HG03139 (cell line): ENCODE results near the gene TRAPPC6A.

Experiments
- ATAC-seq: cut with Tn5 transposase; IDR thresholded peaks from one replicate; pipeline ENCODE4 v1.9.1; 2021; ENCODE audit not compliant: unreplicated experiment

TRAPPC6A gene, protein sequence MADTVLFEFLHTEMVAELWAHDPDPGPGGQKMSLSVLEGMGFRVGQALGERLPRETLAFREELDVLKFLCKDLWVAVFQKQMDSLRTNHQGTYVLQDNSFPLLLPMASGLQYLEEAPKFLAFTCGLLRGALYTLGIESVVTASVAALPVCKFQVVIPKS

DNA sequence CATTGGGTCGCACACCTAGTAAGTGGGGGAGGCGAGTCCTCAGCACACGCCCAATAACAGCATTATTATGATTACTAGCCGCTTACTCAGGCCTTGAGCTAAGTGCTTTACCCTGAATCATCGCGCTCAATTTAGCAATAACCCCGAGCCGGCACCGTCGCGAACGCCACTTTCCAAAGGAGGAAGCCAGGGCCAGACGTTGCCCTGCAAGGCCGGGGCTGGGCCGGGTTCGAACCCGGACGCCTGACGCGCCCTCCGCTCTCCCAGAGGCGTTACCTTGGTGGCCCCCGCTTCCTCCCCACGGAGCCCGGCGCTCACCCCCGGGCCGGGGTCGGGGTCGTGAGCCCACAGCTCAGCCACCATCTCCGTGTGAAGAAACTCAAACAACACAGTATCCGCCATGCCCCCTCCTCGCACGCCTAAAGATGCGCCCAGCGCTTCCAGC lies at the start of gene TRAPPC6A:
TRAPPC6A (minus strand) TSS at position 421 of the 445 bp plus-strand sequence; CDS start at position 402, 19 bp downstream.
- peak; percentile 3 for ATAC-seq

DNA sequence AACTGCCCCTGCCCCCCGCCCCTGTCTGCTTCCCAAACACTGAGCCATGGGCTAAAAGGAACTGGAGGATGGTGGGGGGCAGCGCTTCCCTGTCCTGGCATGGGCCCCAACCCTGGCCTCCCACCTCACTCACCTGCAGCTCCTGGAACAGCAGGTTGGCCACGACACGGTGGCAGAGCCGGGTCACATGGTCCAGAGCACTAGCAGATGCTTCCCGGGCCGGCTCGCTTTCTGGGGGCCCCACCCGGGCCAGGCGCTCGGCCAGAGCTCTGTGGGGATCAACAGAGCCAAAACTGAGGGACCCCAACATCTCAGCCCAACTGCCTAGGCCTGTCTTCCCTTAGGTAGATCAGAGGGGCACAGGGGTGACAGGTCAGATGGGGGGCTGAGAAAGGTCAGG lies 46.6 kb upstream of the TRAPPC6A start:
- no peak for ATAC-seq

DNA sequence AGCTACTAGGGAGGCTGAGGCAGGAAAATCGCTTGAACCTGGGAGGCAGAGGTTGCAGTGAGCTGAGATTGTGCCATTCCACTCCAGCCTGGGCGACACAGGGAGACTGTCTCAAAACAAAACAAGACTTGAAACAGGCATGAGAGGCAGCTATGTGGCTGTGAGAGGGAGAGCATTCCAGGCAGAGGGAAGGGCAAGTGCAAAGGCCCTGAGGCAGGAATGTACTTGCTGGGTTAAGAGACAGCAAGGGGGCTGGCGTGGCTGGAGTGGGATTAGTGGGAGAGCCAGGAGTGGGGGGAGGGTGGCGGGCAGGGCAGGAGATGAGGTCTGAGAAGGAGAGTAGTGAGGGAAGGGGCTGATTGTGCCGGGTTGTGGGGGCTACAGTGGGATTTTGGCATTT lies 45.8 kb upstream of the TRAPPC6A start:
- ATAC-seq = no peak

DNA sequence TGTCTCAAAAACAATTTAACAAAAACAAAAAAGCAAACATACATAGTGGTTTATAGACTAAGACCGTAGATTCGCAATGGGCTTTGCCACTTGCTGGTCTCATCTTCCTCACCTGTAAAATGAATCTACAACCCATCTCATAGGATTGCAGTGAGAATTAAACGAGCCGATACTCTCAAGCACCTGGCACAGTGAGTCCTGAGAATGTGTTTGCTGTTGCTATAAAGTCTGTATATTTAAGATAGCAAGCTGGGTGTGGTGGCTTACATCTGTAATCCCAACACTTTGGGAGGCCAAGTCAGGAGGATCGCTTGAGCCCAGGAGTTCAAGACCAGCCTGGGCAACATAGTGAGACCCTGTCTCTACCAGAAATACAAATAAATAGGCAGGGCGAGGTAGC lies 44.7 kb upstream of the TRAPPC6A start:
- ATAC-seq = no peak

DNA sequence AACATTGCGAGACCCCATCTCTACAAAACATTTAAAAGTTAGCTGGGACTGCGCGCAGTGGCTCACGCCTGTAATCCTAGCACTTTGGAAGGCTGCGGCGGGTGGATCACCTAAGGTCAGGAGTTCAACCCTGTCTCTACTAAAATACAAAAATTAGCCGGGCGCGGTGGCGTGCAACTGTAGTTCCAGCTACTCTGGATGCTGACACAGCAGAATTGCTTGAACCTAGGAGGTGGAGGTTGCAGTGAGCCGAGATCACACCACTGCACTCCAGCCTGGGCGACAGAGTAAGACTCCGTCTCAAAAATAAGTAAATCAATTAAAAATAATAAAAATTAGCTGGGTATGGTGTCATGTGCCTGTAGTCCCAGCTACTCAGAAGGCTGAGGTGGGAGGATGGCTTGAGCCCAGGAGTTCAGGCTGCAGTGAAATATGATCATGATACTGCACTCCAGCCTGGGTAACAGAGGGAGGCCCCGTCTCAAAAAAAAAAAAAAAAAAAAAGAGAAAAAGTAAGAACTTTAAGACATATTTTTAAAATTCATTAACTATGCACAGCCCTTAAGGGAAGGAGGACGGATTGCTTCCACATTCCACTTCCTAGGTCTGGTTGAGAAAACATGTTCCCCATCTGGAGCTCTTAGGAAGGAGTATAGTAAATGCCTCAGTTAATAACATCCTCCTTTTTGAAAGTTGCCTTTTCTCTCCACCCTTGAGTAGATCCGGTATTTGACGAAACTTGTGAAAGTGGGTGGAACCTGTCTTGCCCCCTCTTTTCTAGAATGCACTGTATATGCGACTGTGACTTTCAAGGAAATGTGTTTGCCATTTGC lies 41.1 kb upstream of the TRAPPC6A start:
- no peak for ATAC-seq

DNA sequence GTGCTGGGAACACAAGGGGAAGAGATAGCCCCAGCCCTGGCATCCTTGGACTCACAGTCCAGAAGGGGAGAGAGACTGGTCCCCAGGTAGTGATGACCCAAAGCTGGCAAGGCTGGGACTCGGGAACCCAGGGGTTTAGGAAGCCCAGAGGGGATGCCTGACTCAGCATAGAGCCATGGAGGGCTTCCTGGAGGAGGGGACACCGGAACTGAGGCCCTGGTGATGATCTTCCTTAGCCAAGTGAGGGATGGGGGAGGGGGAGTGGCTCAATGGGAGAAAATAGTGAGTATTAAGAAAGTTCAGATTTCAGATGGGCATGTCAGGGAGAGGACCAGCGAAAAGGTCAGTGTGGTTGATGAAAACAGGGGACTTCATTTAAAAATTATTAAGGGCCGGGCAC lies 40.4 kb upstream of the TRAPPC6A start:
- ATAC-seq = no peak

DNA sequence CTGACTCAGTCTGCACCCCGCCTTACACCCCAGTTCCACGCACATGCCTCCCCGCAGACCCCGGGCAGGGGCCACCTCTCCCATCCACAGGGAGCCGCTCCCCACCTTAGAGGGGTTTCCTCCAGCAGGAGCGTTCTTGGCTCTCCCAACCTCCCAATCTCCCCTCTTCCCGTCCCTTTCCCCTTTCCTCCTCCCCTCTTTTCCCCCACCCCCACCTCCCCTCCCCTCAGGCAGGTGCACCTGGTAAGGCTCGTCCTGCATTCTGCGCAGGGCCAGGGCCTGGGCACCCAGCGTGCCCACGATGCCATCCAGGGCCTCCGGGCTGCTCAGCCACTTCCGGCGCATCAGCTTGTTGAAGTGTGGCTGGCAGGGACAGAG lies 39.9 kb upstream of the TRAPPC6A start:
- ATAC-seq = no peak

DNA sequence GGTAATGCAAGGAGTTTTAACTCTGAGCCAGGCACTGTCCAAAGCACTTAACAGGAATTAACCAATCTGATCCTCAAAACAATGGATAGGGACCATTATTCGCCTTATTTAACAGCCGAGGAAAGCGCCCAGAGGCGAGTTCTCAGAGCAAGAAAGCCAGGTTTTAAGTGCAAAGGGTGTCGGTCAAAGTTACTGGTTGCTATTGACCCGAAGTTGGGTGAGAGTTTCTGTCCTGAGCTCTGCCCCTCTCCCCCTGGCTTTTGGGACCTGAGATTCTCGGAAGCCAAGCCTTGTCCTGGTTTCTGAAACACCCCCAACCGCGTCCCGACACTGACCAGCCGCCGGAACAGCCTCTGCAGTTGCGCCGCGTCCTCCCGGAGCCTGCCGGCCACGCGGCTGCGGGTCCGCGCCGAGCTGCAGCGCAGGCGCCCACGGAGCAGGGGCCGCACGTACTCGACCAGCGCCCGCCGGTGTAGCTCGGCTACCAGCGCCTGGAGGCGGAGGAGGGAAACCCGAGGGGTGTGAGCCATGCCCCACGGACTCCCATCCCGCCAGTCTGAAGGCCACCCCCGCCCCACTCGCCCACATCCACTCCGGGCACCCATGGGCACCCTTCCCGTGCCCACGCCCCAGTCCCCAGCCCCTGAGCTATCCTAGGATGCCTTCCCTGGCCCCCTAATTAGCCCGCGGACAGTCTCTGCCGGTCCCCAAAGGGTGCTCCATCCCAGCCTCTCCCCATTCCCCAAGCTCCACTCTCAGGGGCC lies 39.3 kb upstream of the TRAPPC6A start:
- ATAC-seq = no peak

DNA sequence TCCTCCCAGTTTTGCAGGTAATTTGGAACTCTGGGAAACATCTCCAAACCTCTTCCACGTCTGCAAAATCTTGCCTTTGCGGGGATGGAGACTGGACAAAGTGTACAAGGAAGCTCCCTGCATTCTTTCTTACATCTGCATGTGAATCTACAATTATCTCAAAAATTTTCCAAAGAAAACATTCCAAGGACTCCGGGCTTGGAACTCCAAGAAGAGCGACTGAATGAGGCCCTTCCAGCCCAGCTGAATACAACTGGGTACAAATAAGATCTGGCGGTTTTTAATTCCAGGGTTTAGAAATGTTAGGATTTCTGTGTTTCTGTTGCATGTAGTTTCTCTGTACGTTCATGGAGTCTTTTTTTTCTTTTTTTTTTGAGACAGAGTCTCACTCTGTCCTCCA lies 38.6 kb upstream of the TRAPPC6A start:
- ATAC-seq = no peak

DNA sequence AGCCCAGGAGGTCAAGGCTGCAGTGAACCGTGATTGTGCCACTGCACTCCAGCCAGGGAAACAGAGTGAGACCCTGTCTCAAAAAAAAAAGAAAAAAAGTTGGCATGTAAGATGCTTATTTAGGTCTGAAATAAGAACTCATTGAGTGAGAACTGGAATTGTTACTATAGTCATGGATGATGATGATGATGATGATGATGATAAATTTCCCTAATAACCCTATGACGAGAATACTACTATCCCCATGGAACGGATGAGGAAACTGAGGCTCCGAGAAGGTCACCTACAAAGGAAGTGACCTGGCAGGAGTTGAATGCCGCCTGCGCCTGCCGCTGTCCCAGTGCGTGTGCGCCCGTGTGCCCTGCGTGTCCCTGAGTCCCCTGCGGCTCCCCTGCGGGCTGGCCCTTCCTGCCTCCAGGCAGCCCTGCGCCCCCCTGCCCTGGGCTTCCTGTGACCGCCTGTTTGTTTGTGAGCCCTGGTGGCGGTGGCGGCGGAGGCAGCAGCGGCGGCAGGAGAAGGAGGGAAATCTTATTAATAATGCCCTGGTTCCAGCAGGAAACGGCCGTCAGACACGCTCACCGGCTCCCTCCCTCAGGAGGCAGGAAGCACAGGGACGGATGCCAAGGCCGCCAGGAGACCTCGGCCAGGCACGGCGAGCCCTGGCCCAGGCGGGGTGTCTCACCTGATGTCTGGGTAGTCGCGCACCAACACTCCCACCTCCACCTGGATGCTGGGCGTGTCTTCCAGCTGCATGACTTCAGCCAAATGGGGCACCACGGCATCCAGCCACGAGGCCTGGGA lies 37.6 kb upstream of the TRAPPC6A start:
- no peak for ATAC-seq

DNA sequence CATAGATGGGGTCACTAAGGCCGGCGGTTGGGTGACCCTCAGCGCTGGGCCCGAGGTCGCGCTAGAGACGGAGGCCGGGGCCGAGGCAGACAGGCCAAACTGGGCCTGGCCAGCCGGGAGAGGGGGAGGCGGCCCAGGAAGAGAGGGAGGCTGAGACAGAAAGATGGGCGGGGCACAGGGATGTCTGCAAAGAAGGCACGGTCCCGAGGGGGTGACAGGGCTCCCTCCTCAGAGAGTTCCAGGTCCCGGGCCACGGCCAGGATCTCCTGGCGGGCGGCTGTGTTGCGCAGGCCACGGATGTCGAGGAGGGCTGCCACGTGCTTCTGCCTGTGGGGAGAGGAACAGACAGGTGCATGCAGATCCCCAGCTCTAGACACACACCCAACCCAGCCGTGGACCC lies 35.0 kb upstream of the TRAPPC6A start:
- ATAC-seq = no peak

DNA sequence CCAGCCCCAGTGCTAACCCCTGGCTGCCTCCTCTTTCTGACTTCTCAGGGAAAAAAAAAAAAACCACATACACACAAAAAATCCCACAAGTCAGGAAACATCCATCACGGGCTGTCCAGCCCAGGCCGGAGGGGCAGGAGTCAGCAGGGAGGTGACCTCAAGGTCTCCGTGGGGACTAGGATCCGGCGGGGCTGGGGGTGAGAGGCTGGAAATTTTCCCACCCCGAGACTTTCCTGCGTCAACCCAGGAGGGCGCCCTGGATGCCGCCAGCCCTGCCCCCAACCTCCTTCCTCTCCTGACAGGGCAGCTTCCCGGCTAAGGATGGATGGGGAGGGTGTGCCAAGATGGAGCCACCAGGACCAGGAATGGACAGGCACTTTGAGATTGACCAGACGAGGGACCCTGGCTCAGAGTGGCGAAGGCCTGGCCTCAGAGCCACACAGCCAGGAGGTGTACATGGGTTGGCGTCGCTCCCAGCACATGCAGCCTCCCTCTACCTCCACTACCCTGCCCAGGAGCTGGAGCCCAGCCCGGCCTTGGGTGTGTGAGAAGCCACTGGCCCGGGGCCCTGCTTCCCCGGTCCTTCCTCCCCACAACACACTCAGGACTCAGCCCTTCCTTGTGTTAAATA lies 33.8 kb upstream of the TRAPPC6A start:
- no peak for ATAC-seq

DNA sequence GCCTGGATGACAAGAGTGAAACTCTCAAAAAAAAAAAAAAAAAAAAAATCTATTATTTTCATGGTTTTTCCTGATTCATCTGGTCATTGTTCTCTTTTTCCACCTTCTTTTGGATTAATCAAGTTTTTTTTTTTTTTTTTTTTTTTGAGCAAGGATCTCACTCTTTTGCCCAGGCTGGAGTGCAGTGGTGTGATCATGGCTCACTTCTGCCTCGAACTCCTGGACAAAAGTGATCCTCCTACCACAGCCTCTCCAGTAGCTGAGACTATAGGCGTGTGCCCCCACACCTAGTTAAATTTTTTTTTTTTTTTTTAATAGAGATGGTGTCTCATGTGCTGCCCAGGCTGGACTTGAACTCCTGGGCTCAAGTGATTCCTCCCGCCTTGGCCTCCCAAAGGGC lies 28.3 kb upstream of the TRAPPC6A start:
- ATAC-seq = no peak

DNA sequence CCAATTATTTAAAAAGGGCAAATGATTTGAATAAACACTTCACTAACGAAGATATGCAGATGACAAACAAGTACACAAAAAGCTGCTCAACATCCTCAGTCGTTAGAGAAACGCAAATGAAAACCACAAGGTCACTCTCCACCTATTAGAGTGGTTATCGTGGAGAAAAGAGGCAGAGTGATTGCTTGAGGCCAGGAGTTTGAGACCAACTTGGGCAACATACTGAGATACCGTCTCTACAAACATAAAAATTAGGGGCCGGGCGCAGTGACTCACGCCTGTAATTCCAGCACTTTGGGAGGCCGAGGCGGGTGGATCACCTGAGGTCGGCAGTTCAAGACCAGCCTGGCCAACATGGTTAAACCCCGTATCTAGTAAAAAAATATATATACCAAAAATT lies 27.8 kb upstream of the TRAPPC6A start:
- no peak for ATAC-seq

DNA sequence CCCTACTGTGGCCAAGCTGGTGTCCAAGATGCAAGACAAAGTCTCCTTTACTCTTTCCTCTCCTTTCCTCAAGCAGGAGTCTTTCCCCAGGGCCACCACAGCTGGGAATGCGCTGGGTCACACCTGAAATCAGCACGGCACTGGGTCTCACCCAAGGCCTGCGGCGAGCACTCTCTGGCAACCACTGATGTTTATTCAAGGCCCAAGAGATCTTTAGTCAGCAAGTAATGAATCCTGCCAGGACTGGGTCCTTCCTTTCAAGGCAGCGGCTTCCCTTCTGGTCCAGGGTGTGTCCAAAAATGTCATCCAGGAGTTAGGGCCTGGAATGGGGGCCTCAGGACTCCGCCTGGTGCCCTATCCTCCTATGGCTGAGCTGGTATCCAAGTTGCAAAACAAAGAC lies 24.6 kb upstream of the TRAPPC6A start:
- no peak for ATAC-seq

DNA sequence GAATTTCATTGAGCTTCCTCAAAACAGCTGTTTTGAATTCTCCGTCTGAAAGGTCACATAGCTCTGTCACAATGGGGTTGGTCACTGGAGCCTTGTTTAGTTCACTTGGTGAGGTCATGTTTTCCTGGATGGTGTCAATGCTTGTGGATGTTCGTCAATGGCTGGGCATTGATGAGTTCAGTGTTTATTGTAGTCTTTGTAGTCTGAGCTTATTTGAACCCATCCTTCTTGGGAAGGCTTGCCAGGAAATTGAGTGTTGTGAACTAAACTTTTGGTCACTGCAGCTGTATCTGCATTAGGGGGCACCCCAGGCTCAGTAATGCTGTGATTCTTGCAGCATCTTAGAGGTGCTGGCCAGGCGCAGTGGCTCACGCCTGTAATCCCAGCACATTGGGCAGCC lies 22.5 kb upstream of the TRAPPC6A start:
- no peak for ATAC-seq

DNA sequence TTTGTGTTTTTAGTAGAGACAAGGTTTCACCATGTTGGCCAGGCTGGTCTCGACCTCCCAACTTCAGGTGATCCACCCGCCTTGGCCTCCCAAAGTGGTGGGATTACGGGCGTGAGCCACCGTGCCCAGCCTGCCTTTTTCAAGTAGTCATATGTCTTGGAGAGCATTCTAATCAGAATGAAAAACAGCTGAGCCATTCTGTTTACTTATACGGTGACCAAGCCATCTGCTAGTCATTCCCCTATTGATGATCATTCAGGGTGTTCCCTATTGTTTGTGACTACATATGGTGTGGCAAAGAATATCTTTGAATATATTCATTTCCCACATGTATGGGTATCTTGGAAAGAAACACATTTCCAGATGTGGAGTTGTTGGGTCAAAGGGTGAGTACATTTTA lies 17.7 kb upstream of the TRAPPC6A start:
- ATAC-seq = no peak

DNA sequence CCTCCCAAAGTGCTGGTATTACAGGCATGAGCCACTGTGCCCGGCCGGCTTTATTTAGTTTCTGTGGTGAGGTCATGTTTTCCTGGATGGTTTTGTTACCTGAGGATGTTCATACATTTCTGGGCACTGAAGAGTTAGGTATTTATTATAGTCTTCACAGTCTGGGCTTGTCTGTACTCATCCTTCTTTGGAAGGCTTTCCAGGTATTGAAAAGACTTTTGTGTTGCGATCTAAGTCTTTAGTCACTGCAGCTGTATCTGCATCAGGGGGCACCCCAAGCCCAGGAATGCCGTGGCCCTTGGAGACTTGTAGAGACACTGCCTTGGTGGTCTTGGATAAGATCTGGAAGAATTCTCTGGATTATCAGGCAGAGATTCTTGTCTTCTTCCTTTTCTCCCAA lies 13.3 kb upstream of the TRAPPC6A start:
- ATAC-seq = no peak

DNA sequence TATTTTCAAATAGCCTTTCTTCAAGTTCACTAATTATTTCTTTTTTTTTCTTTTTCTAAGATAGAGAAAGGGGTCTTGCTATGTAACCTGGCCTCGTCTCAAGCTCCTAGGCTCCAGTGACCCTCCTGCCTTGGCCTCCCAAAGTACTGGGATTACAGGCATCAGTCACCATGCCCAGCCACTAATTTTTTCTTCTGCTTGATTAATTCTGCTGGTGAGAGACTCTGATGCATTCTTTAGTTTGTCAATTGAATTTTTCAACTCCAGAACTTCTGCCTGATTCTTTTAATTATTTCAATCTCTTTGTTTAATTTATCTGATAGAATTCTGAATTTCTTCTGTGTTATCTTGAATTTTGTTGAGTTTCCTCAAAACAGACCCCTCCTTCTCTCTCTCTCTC lies 11.9 kb upstream of the TRAPPC6A start:
- no peak for ATAC-seq

DNA sequence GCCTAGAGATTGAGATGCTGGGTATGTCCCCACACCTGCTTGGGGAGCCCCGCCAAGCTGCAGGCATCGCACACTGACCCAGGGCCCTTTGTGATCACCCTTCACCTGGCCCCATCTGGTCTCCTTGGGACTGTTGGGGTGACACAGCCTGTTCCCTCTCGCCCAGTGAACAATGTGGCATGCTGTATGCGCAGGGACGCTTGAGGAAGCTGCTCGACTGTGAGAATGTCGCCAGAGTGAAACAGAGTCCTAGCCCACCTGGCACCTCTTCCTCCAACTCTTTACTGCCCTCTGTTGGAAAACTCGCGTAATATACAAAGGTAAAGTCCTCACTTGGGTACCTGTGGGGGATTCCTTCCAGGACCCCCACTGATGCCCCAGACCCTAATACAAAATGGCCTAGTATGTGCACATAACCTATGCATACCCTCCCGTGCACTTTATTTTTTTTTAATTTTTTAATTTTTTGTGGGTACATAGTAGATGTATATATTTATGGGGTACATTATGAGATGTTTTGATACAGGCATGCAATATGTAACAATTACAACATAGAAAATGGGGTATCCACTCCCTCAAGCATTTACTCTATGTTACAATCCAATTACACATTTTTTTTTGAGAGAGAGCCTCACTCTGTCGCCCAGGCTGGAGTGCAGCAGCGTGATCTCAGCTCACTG lies 9.5 kb upstream of the TRAPPC6A start:
- ATAC-seq = no peak
